Occipital lobe (tissue), 2 donors: ENCODE results near the gene MRGPRD. TPM values are rescaled to one million over a fixed set of nuclear protein-coding genes. Genes with fewer than 3 reads are reported as not detected.

Experiments
- DNase-seq: peaks from one replicate; lab custom pipeline; 2025; lab: John Stamatoyannopoulos, UW
- total RNA-seq: library from RNA; depleted of rRNA; stranded (reverse); fragments of >200 nt; gene quantifications from one replicate; pipeline ENCODE4 v1.2.3, GENCODE V29; 2014

MRGPRD gene
- total RNA-seq, 1 donor from 2014 or later: not detected

GRCh38 chr11:68932358-68932757 lies 48.4 kb downstream of the MRGPRD start:
- DNase-seq: no peak

- DNase-seq: no peak
Measured at GRCh38 chr11:68931911-68932310, 48.9 kb downstream of the MRGPRD start.

- no peak for DNase-seq
Measured at GRCh38 chr11:68930991-68931855, 49.6 kb downstream of the MRGPRD start.

Other genes with a start within 250 kb of the MRGPRD start
- gene TESMIN, start 229.5 kb downstream of the MRGPRD start, total RNA-seq: 0.94 TPM
- 5.5 TPM for gene CPT1A, start 139.1 kb downstream of the MRGPRD start, total RNA-seq
- gene MRPL21, start 77.2 kb downstream of the MRGPRD start, total RNA-seq: 43.2 TPM
- 8.1 TPM for gene IGHMBP2, start 77.1 kb downstream of the MRGPRD start, total RNA-seq
- gene MRGPRF, start 32.3 kb upstream of the MRGPRD start, total RNA-seq: 2.3 TPM
- 7.6 TPM for gene TPCN2, start 67.9 kb upstream of the MRGPRD start, total RNA-seq
- gene SMIM38, start 174.9 kb upstream of the MRGPRD start, total RNA-seq: 0.78 TPM